HepG2 (cell line): ENCODE data around the gene AGO4. TPM values are rescaled to one million over a fixed set of nuclear protein-coding genes. Genes with fewer than 3 reads are reported as not detected.

Experiments used
- CCDC6 ChIP-seq: sonication (generic); formaldehyde crosslinking; IDR thresholded peaks from 2 replicates; pipeline ENCODE4 v1.8.1; 2022; ENCODE audit warnings: mild to moderate bottlenecking, missing genetic modification reagents, moderate library complexity
- HCFC1 ChIP-seq: fragments of 150-350 bp; IDR thresholded peaks from 2 replicates; pipeline ENCODE4 v1.6.1; 2014; ENCODE audit warnings: low read depth, low read length
- PHF21A ChIP-seq: sonication (generic); formaldehyde crosslinking; IDR thresholded peaks from 2 replicates; pipeline ENCODE4 v1.5.0; 2020; ENCODE audit warnings: mild to moderate bottlenecking, missing genetic modification reagents
- SMC3 ChIP-seq: IDR thresholded peaks from 2 replicates; pipeline ENCODE4 v1.6.1; 2011; ENCODE audit warnings: low read length, improper control_type of control experiment
- USF2 ChIP-seq, 2 experiments: sonication (generic) in 1 of 2; formaldehyde crosslinking in 1 of 2; IDR thresholded peaks; 2 replicates each; pipeline versions ENCODE4 v1.5.1 to v1.6.1; 2011 to 2020; ENCODE audit warnings: borderline replicate concordance in 1 of 2, low read depth in 1 of 2, low read length in 1 of 2, mild to moderate bottlenecking in 1 of 2, missing genetic modification reagents in 1 of 2, moderate library complexity in 1 of 2
- ZNF367 ChIP-seq: sonication (generic); formaldehyde crosslinking; IDR thresholded peaks from 2 replicates; pipeline ENCODE4 v1.4.0; 2020; ENCODE audit warnings: missing genetic modification reagents, borderline replicate concordance
- ZNF550 ChIP-seq: sonication (generic); formaldehyde crosslinking; IDR thresholded peaks from 2 replicates; pipeline ENCODE4 v1.4.0; 2020; ENCODE audit warnings: mild to moderate bottlenecking, missing genetic modification reagents, borderline replicate concordance
- ZNF660 ChIP-seq: sonication (generic); formaldehyde crosslinking; IDR thresholded peaks from 2 replicates; pipeline ENCODE4 v1.5.1; 2020; ENCODE audit warnings: mild to moderate bottlenecking, low read depth, missing genetic modification reagents, borderline replicate concordance
- ZNF674 ChIP-seq: sonication (generic); formaldehyde crosslinking; IDR thresholded peaks from 2 replicates; pipeline ENCODE4 v1.5.0; 2020; ENCODE audit warnings: low read depth, mild to moderate bottlenecking, missing genetic modification reagents
- ZNF704 ChIP-seq: sonication (generic); formaldehyde crosslinking; IDR thresholded peaks from 2 replicates; pipeline ENCODE4 v1.8.1; 2023; ENCODE audit warnings: mild to moderate bottlenecking, inconsistent platforms, moderate library complexity, missing genetic modification reagents, borderline replicate concordance
- polyA plus RNA-seq, 8 experiments: library from polyadenylated mRNA; depleted of rRNA in 3 of 8; stranded (reverse) in 7 of 8; unstranded in 1 of 8; fragments of >200 nt; fragmentation: Illumina TruSeq in 4 of 8; extraction: Trizol in 4 of 8; gene quantifications; 2 replicates each; pipeline versions ENCODE4 v1.2.1 to v1.2.3, GENCODE V29; 2011 to 2016; ENCODE audit warnings: low read depth in 4 of 8, missing spikeins in 1 of 8, mixed read lengths in 1 of 8; ENCODE audit not compliant: insufficient read depth in 1 of 8
- total RNA-seq, 5 experiments: library from RNA; depleted of rRNA; stranded (reverse); fragments of >200 nt; fragmentation: Illumina TruSeq; extraction: Trizol; gene quantifications; 2 replicates each; pipeline ENCODE4 v1.2.3, GENCODE V29; 2016; ENCODE audit warnings: low read depth in 1 of 5
- TF ChIP-seq, protein P1 (sequence below): IDR thresholded peaks from 2 replicates; pipeline ENCODE4 v1.6.1; 2016; ENCODE audit warnings: low read depth, missing genetic modification reagents, missing compliant biosample characterization
- TF ChIP-seq, protein P2 (sequence below): sonication (generic); formaldehyde crosslinking; IDR thresholded peaks from 2 replicates; pipeline ENCODE4 v1.5.1; 2020; ENCODE audit warnings: mild to moderate bottlenecking, moderate library complexity, missing genetic modification reagents
- TF ChIP-seq, protein P3 (sequence below): sonication (generic); formaldehyde crosslinking; IDR thresholded peaks from 2 replicates; pipeline ENCODE4 v1.8.1; 2022; ENCODE audit warnings: mild to moderate bottlenecking, missing genetic modification reagents
- TF ChIP-seq, protein P4 (sequence below): sonication (generic); formaldehyde crosslinking; IDR thresholded peaks from 2 replicates; pipeline ENCODE4 v1.4.0; 2020; ENCODE audit warnings: mild to moderate bottlenecking, missing genetic modification reagents

The AGO4 gene
- total and polyA plus RNA-seq, 2 of the 13 experiments (the other 11 are each of a cell fraction or from before 2014, with no cell fraction given): 6.0 to 13.8 TPM

DNA sequence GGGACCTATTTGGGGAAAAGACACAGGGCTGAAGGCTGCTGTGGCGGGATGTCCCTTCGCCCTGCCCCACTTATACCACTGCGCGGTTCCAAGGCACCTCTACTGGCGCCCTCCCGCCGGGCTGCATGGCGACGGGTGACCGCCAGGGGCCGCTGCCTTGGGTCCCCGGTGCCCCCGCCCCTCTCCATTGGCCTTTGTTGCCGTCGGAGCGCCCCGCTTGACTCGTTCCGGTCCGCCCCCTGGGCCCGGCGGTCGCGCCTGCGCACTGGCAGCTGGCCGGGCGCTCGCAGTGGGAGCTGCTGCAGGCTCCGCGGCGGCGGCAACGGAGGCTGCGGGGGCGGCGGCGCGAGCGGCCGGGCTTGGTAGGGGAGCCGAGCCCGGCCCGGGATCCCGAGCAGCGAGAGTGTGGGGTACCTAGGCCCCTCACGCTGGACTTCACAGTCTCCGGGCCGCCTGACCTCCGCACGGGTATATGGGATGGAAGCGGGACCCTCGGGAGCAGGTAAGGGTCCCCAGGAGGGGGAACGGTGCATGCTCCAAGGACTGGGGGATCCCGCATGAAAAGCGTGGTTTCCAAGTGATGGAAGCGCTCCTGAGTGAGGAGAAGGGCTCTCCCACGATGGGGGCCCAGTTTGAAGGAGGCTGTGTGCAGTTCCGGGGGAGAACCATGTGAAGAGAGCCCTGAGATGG, 75.3 kb downstream of the AGO4 start, which contains the start of gene AGO1 (continued):
- TF ChIP-seq, protein P1, sequence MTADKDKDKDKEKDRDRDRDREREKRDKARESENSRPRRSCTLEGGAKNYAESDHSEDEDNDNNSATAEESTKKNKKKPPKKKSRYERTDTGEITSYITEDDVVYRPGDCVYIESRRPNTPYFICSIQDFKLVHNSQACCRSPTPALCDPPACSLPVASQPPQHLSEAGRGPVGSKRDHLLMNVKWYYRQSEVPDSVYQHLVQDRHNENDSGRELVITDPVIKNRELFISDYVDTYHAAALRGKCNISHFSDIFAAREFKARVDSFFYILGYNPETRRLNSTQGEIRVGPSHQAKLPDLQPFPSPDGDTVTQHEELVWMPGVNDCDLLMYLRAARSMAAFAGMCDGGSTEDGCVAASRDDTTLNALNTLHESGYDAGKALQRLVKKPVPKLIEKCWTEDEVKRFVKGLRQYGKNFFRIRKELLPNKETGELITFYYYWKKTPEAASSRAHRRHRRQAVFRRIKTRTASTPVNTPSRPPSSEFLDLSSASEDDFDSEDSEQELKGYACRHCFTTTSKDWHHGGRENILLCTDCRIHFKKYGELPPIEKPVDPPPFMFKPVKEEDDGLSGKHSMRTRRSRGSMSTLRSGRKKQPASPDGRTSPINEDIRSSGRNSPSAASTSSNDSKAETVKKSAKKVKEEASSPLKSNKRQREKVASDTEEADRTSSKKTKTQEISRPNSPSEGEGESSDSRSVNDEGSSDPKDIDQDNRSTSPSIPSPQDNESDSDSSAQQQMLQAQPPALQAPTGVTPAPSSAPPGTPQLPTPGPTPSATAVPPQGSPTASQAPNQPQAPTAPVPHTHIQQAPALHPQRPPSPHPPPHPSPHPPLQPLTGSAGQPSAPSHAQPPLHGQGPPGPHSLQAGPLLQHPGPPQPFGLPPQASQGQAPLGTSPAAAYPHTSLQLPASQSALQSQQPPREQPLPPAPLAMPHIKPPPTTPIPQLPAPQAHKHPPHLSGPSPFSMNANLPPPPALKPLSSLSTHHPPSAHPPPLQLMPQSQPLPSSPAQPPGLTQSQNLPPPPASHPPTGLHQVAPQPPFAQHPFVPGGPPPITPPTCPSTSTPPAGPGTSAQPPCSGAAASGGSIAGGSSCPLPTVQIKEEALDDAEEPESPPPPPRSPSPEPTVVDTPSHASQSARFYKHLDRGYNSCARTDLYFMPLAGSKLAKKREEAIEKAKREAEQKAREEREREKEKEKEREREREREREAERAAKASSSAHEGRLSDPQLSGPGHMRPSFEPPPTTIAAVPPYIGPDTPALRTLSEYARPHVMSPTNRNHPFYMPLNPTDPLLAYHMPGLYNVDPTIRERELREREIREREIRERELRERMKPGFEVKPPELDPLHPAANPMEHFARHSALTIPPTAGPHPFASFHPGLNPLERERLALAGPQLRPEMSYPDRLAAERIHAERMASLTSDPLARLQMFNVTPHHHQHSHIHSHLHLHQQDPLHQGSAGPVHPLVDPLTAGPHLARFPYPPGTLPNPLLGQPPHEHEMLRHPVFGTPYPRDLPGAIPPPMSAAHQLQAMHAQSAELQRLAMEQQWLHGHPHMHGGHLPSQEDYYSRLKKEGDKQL (CRISPR knock-in tag): no peak
- TF ChIP-seq, protein P2, sequence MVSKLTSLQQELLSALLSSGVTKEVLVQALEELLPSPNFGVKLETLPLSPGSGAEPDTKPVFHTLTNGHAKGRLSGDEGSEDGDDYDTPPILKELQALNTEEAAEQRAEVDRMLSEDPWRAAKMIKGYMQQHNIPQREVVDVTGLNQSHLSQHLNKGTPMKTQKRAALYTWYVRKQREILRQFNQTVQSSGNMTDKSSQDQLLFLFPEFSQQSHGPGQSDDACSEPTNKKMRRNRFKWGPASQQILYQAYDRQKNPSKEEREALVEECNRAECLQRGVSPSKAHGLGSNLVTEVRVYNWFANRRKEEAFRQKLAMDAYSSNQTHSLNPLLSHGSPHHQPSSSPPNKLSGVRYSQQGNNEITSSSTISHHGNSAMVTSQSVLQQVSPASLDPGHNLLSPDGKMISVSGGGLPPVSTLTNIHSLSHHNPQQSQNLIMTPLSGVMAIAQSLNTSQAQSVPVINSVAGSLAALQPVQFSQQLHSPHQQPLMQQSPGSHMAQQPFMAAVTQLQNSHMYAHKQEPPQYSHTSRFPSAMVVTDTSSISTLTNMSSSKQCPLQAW (CRISPR knock-in tag): no peak
- TF ChIP-seq ZNF704: peak; percentile 66; the same call in 1 of the 2 replicates
- no peak for TF ChIP-seq ZNF367
- TF ChIP-seq ZNF674 (CRISPR knock-in tag): no peak
- TF ChIP-seq, protein P3, sequence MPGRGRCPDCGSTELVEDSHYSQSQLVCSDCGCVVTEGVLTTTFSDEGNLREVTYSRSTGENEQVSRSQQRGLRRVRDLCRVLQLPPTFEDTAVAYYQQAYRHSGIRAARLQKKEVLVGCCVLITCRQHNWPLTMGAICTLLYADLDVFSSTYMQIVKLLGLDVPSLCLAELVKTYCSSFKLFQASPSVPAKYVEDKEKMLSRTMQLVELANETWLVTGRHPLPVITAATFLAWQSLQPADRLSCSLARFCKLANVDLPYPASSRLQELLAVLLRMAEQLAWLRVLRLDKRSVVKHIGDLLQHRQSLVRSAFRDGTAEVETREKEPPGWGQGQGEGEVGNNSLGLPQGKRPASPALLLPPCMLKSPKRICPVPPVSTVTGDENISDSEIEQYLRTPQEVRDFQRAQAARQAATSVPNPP (CRISPR knock-in tag): no peak
- TF ChIP-seq, protein P4, sequence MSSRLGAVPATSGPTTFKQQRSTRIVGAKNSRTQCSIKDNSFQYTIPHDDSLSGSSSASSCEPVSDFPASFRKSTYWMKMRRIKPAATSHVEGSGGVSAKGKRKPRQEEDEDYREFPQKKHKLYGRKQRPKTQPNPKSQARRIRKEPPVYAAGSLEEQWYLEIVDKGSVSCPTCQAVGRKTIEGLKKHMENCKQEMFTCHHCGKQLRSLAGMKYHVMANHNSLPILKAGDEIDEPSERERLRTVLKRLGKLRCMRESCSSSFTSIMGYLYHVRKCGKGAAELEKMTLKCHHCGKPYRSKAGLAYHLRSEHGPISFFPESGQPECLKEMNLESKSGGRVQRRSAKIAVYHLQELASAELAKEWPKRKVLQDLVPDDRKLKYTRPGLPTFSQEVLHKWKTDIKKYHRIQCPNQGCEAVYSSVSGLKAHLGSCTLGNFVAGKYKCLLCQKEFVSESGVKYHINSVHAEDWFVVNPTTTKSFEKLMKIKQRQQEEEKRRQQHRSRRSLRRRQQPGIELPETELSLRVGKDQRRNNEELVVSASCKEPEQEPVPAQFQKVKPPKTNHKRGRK (CRISPR knock-in tag): no peak
- no peak for TF ChIP-seq ZNF550
- no peak for TF ChIP-seq USF2 (IDR thresholded peaks at IDR 0.05; ENCODE audit: low read depth, low read length)
- no peak for TF ChIP-seq USF2 (CRISPR knock-in tag; IDR thresholded peaks at IDR 0.05; ENCODE audit: borderline replicate concordance)
- no peak for TF ChIP-seq SMC3
- no peak for TF ChIP-seq CCDC6 (CRISPR knock-in tag)
- TF ChIP-seq PHF21A (CRISPR knock-in tag): peak; percentile 26; the same call in 1 of the 2 replicates
- no peak for TF ChIP-seq ZNF660
- no peak for TF ChIP-seq HCFC1
